Hepatocyte (in vitro differentiated cells): ENCODE measurements around the gene RARG.

Experiments
- EZH2phosphoT487 ChIP-seq: fragments of 200-600 bp; sonication (generic); IDR thresholded peaks from one replicate; pipeline ENCODE4 v1.6.1; 2018; ENCODE audit warnings: antibody characterized with exemption, mild to moderate bottlenecking, low read depth, moderate library complexity; ENCODE audit not compliant: unreplicated experiment, severe bottlenecking
- TF ChIP-seq, protein P1 (sequence below): fragments of 200-600 bp; sonication (generic); IDR thresholded peaks from 2 replicates; pipeline ENCODE4 v1.5.1; 2016; ENCODE audit warnings: antibody characterized with exemption, mild to moderate bottlenecking; ENCODE audit not compliant: poor library complexity

DNA sequence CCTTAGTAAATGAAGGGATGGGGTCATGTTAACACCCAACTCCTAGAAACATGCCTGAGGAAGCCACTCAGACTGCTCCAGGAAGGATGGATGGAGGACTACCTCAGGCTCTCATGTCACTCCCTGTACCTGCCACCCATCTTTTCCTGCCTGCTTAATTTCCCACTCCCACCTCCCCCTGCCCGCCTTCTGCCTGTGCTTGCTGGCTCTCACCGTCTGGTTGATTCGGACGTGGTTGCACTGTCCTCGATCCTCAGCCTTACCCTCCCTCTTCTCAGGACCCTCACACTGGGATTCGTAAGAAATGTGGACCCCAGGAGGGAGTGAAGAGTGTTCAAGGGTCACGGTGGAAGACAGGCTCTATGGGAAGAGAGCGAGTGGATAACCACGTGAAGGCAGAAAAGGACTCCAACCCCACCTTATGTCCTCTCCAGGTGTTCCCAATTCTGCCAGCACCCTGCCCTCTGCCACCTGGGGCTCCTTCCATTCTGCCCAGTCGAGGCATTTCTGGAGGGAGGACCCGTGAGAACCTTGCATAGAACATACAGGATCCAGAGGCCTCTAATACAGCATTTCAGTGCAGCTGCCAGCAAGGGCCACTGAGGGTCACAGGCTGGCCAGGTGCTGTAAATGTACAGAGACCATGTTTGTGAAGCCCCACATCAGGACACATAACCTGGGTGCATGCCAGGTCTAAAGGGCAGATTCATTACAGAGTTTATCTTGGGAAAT, 37.9 kb downstream of the RARG start:
- TF ChIP-seq, protein P1, sequence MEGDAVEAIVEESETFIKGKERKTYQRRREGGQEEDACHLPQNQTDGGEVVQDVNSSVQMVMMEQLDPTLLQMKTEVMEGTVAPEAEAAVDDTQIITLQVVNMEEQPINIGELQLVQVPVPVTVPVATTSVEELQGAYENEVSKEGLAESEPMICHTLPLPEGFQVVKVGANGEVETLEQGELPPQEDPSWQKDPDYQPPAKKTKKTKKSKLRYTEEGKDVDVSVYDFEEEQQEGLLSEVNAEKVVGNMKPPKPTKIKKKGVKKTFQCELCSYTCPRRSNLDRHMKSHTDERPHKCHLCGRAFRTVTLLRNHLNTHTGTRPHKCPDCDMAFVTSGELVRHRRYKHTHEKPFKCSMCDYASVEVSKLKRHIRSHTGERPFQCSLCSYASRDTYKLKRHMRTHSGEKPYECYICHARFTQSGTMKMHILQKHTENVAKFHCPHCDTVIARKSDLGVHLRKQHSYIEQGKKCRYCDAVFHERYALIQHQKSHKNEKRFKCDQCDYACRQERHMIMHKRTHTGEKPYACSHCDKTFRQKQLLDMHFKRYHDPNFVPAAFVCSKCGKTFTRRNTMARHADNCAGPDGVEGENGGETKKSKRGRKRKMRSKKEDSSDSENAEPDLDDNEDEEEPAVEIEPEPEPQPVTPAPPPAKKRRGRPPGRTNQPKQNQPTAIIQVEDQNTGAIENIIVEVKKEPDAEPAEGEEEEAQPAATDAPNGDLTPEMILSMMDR = no peak
- TF ChIP-seq EZH2phosphoT487 = no peak
